NK-92 (cell line): Measurements from ENCODE around the gene PDHA1.

Source experiments
- DNase-seq: peaks from one replicate; lab custom pipeline; 2025; ENCODE audit not compliant: unreplicated experiment; lab: John Stamatoyannopoulos, UW

PDHA1 gene

GRCh38 chrX:19373351-19373891, 29.7 kb downstream of the PDHA1 start:
- DNase-seq = no peak

GRCh38 chrX:19375546-19375945, 31.8 kb downstream of the PDHA1 start:
- no peak for DNase-seq

GRCh38 chrX:19377799-19378198, 34.1 kb downstream of the PDHA1 start:
- DNase-seq = no peak

GRCh38 chrX:19381326-19381725, 37.6 kb downstream of the PDHA1 start:
- DNase-seq = no peak

- DNase-seq = no peak
These were observed 38.9 kb downstream of the PDHA1 start for GRCh38 chrX:19382555-19383145.

GRCh38 chrX:19386679-19387078, 43.0 kb downstream of the PDHA1 start:
- DNase-seq = no peak

- DNase-seq = no peak
These were observed 44.4 kb downstream of the PDHA1 start for GRCh38 chrX:19388064-19388679.

- DNase-seq = no peak
These were observed 45.0 kb downstream of the PDHA1 start for GRCh38 chrX:19388741-19389140.

GRCh38 chrX:19389227-19389845, 45.6 kb downstream of the PDHA1 start:
- DNase-seq = no peak

- no peak for DNase-seq
These were observed 48.4 kb downstream of the PDHA1 start for GRCh38 chrX:19392078-19392477.

GRCh38 chrX:19392703-19393102, 49.0 kb downstream of the PDHA1 start:
- no peak for DNase-seq

- DNase-seq = no peak
These were observed 60.0 kb downstream of the PDHA1 start for GRCh38 chrX:19403696-19404095.

- DNase-seq = no peak
These were observed 66.5 kb downstream of the PDHA1 start for GRCh38 chrX:19410259-19410658.
